Testis (tissue), 3 donors: ENCODE measurements around the gene SYNGR4. TPM values are rescaled to one million over a fixed set of nuclear protein-coding genes. Genes with fewer than 3 reads are reported as not detected.

Experiments used
- DNase-seq: peaks from one replicate; pipeline ENCODE4 v3.0.0-alpha.2; 2019
- H3K27ac ChIP-seq, 2 donors: fragments of 200-600 bp; sonication (generic); one replicate each; pipeline ENCODE4 v1.5.1; 2019
- H3K27me3 ChIP-seq: fragments of 200-600 bp; sonication (generic); one replicate; pipeline ENCODE4 v1.5.1; 2019
- H3K36me3 ChIP-seq: fragments of 200-600 bp; sonication (generic); one replicate; pipeline ENCODE4 v1.5.1; 2017; ENCODE audit warnings: low read depth; ENCODE audit errors: missing control alignments
- H3K4me1 ChIP-seq: fragments of 200-600 bp; sonication (generic); one replicate; pipeline ENCODE4 v1.5.1; 2019
- H3K4me3 ChIP-seq, 2 donors: fragments of 200-600 bp; sonication (generic); one replicate each; pipeline ENCODE4 v1.5.1; 2017 to 2019
- H3K9me3 ChIP-seq: fragments of 200-600 bp; sonication (generic); one replicate; pipeline ENCODE4 v1.5.1; 2017
- CTCF ChIP-seq, 3 experiments: fragments of 450-650 bp in 2 of 3; fragments of 200-600 bp in 1 of 3; sonication (generic) in 1 of 3; IDR thresholded peaks; one replicate each; pipeline ENCODE4 v1.5.1; 2016 to 2019; ENCODE audit warnings: antibody characterized with exemption in 3 of 3, mild to moderate bottlenecking in 2 of 3, moderate library complexity in 1 of 3
- POLR2A ChIP-seq: fragments of 450-650 bp; IDR thresholded peaks from one replicate; pipeline ENCODE4 v1.6.1; 2017; ENCODE audit warnings: antibody characterized with exemption, mild to moderate bottlenecking, moderate library complexity
- WGBS, 2 donors: methylation state at CpG; one replicate each; pipeline ENCODE4 v1.1.5; 2018; 5-methylcytosine and 5-hydroxymethylcytosine counted together
- intact Hi-C: fragments of 100-400 bp; cut with DNase I; formaldehyde crosslinking; loops from one replicate; pipeline ENCODE4 v1.15.1; 2023; ENCODE audit warnings: low total_unique reads
- polyA plus RNA-seq: library from polyadenylated mRNA; stranded (reverse); fragments of 350-450 nt; fragmentation: Illumina TruSeq; extraction: RNeasy Lipid Tissue Mini Kit (QIAGEN cat#74804); gene quantifications from one replicate; pipeline ENCODE4 v1.2.3, GENCODE V29; 2014; ENCODE audit warnings: low read depth, low replicate concordance; ENCODE audit not compliant: insufficient read depth
- total RNA-seq, 2 donors: library from RNA; depleted of rRNA; stranded (reverse); fragments of >200 nt; gene quantifications; one replicate each; pipeline ENCODE4 v1.2.3, GENCODE V29; 2016

Gene SYNGR4
- total and polyA plus RNA-seq, 3 donors from 2014 or later = 21.8 to 112 (median 26.1) TPM

GRCh38 chr19:48413879-48414587, 49.9 kb downstream of the SYNGR4 start:
- intact Hi-C loops = no loop called here
- 51 to 61% methylated on average over 13 to 24 of the region's 24 CpGs for WGBS, 2 donors
- Histone ChIP-seq H3K27ac (no peak overlapping the region), H3K9me3 (no peaks in the 10 kb centered on the region), H3K4me1 (peaks cover 3% of the 10 kb centered on the region), H3K36me3 (no peaks in the 10 kb centered on the region), H3K27me3 (no peaks in the 10 kb centered on the region), H3K4me3 (no peak overlapping the region)
- no peak for DNase-seq
- TF ChIP-seq CTCF (IDR thresholded peaks at IDR 0.05) (no peak), POLR2A (no peak)

GRCh38 chr19:48415395-48415794, 51.2 kb downstream of the SYNGR4 start:
- peak overlapping the region; percentile 10 to 29 for H3K4me3 ChIP-seq
- H3K27me3 ChIP-seq = no peaks in the 10 kb centered on the region

GRCh38 chr19:48415806-48416221, 51.6 kb downstream of the SYNGR4 start:
- H3K4me1 ChIP-seq = peaks cover 3% of the 10 kb centered on the region
- no peak for TF ChIP-seq CTCF (IDR thresholded peaks at IDR 0.05)
- no peak for TF ChIP-seq POLR2A
- no peak for DNase-seq
- H3K27me3 ChIP-seq = no peaks in the 10 kb centered on the region
- no peaks in the 10 kb centered on the region for H3K36me3 ChIP-seq
- H3K27ac ChIP-seq = no peak overlapping the region
- peak overlapping the region; percentile 10 to 29 for H3K4me3 ChIP-seq
- intact Hi-C loops = no loop called here
- no peaks in the 10 kb centered on the region for H3K9me3 ChIP-seq
- 45 to 46% methylated on average over 27 to 30 of the region's 30 CpGs for WGBS, 2 donors

More at GRCh38 chr19:48415395-48415794, 51.2 kb downstream of the SYNGR4 start:
- DNase-seq = peak; percentile 86
- H3K27ac ChIP-seq = no peak overlapping the region
- WGBS, 2 donors = 33 to 35% methylated on average over 14 of the region's 14 CpGs
- H3K36me3 ChIP-seq = no peaks in the 10 kb centered on the region
- H3K9me3 ChIP-seq = no peaks in the 10 kb centered on the region
- H3K4me1 ChIP-seq = peaks cover 3% of the 10 kb centered on the region
- TF ChIP-seq POLR2A (no peak), CTCF (IDR thresholded peaks at IDR 0.05) (no peak)
- intact Hi-C loops = no loop called here

GRCh38 chr19:48417421-48417820, 53.3 kb downstream of the SYNGR4 start:
- TF ChIP-seq POLR2A = no peak
- TF ChIP-seq CTCF (IDR thresholded peaks at IDR 0.05) = no peak
- DNase-seq = no peak
- Histone ChIP-seq H3K9me3 (no peaks in the 10 kb centered on the region), H3K4me3 (no peak overlapping the region), H3K4me1 (peaks cover 3% of the 10 kb centered on the region), H3K27me3 (no peaks in the 10 kb centered on the region), H3K36me3 (no peaks in the 10 kb centered on the region), H3K27ac (no peak overlapping the region)
- intact Hi-C loops = no loop called here
- 70 to 84% methylated on average over 3 to 7 of the region's 7 CpGs for WGBS, 2 donors
